ENCODE results near the gene ARHGAP4.

DNA sequence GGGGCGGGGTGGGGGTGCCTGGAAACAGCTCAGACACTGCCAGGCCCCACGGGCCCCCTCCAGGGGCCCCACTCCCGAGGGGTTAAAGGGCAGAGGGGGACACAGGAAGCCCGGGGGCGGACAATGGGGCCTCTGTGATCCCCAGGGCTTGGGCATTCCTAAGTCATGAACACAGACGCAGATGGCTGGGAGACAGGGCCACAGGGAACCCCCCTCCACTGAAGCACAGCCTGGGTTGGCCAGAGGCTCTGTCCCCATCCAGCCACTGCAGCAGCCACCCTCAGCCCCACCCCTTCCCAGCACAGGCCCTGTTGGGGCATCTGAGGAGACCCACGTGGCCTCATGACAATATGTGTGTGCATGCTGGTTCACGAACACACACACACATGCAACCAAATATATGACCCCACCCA is 44.0 kb downstream of the ARHGAP4 start:
- no peak for TF ChIP-seq POLR2A (IDR thresholded peaks at IDR 0.05)
- TF ChIP-seq, protein P1, sequence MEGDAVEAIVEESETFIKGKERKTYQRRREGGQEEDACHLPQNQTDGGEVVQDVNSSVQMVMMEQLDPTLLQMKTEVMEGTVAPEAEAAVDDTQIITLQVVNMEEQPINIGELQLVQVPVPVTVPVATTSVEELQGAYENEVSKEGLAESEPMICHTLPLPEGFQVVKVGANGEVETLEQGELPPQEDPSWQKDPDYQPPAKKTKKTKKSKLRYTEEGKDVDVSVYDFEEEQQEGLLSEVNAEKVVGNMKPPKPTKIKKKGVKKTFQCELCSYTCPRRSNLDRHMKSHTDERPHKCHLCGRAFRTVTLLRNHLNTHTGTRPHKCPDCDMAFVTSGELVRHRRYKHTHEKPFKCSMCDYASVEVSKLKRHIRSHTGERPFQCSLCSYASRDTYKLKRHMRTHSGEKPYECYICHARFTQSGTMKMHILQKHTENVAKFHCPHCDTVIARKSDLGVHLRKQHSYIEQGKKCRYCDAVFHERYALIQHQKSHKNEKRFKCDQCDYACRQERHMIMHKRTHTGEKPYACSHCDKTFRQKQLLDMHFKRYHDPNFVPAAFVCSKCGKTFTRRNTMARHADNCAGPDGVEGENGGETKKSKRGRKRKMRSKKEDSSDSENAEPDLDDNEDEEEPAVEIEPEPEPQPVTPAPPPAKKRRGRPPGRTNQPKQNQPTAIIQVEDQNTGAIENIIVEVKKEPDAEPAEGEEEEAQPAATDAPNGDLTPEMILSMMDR (IDR thresholded peaks at IDR 0.05): no peak

All from tibial nerve (tissue), 3 donors.